ENCODE data around the gene CASQ2.
"Not testable (repeated sequence)": the region's sequence is repeated elsewhere in the genome, so short reads cannot be mapped to it uniquely, and the experiment has no call there.

The CASQ2 gene

DNA sequence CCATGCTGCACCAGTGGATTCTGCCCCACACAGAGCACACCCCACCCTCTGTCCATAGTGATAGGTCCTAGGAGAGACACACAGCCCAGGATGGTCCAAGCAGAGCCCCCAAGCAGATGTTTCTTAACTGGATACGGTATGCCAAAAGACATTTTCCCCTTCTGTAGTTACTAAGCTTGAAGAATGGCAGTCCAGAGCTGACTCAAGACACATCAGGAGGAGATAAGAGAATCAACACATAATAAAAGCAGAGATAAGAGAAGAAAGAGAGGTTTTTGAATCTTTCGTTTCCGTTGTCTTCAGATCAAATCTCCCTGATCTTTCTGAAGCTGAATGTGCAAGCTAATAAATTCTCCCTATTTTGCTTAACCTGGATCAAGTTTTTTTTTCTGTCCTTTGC lies 21.8 kb upstream of the CASQ2 start:
- Histone ChIP-seq H3K36me3 (no peaks in the 10 kb centered on the region), H3K9me3 (no peaks in the 10 kb centered on the region), H3K27me3 (peaks cover 5% of the 10 kb centered on the region), H3K4me1 (no peaks in the 10 kb centered on the region), H3K4me3 (ENCODE audit: low read depth, low read length) (no peak overlapping the region)
- TF ChIP-seq, protein P1, sequence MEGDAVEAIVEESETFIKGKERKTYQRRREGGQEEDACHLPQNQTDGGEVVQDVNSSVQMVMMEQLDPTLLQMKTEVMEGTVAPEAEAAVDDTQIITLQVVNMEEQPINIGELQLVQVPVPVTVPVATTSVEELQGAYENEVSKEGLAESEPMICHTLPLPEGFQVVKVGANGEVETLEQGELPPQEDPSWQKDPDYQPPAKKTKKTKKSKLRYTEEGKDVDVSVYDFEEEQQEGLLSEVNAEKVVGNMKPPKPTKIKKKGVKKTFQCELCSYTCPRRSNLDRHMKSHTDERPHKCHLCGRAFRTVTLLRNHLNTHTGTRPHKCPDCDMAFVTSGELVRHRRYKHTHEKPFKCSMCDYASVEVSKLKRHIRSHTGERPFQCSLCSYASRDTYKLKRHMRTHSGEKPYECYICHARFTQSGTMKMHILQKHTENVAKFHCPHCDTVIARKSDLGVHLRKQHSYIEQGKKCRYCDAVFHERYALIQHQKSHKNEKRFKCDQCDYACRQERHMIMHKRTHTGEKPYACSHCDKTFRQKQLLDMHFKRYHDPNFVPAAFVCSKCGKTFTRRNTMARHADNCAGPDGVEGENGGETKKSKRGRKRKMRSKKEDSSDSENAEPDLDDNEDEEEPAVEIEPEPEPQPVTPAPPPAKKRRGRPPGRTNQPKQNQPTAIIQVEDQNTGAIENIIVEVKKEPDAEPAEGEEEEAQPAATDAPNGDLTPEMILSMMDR (IDR thresholded peaks at IDR 0.05; ENCODE audit: low read depth, low read length): no peak
- DNase-seq: no peak

DNA sequence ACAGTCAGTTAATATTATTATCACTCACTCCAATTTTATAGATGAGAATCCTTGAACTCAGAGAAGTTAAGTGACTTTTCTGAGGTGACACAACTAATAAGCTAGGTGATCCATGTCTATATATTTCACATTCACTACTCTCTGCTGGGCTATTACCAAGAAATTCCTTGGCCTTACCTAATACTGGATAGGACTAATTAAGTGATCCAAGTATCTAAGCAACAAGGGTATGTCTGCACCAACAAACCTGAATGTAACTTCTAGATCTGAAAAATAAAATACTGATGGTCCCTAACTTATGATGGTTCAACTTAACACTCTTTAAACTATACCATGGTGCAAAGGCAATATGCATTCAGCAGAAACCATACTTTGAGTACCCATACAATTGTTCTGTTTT lies 14.8 kb upstream of the CASQ2 start:
- Histone ChIP-seq H3K4me1 (no peaks in the 10 kb centered on the region), H3K27me3 (no peaks in the 10 kb centered on the region; the same call in 1 of the 2 replicates), H3K36me3 (no peaks in the 10 kb centered on the region), H3K4me3 (ENCODE audit: low read depth, low read length) (no peak overlapping the region), H3K9me3 (no peaks in the 10 kb centered on the region)
- DNase-seq: no peak
- TF ChIP-seq, protein P1 (IDR thresholded peaks at IDR 0.05; ENCODE audit: low read depth, low read length): no peak

DNA sequence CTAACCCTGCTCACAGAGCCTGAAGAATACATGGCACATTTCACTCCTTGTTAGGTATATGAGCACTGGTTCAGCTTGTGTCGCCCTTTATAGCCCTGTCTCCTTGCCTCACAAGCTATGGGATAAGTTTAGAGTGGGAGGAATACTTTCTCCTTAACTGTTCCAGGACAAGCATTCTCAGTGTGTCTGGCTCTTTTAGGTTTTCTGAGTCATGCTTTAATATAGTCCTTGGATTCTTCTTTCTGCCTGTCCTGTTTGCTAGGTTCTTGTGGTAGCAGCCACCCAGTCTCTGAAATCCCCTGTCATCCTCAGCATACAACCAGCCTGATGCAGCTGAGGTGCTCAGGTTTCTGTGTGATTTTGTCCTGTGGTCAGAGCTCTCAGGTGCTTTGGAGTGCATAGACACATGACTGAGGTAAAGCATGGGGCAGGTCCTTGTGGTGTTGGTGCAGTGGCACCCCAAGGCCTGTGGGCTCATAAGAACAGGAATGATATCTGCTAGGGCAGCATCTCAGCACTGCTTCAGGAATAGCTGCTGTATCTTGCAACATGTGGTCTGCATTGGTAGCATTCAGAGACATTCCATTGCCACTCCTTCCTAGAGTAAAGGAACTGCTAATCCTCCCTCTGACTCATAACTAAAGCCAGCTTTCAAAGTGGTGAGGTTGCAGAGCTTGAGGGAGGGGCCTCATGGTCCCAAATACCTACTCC lies 14.2 kb upstream of the CASQ2 start:
- Histone ChIP-seq H3K4me3 (ENCODE audit: low read depth, low read length) (no peak overlapping the region), H3K9me3 (no peaks in the 10 kb centered on the region), H3K27me3 (no peaks in the 10 kb centered on the region; the same call in 1 of the 2 replicates), H3K36me3 (no peaks in the 10 kb centered on the region), H3K4me1 (no peaks in the 10 kb centered on the region)
- TF ChIP-seq, protein P1 (IDR thresholded peaks at IDR 0.05; ENCODE audit: low read depth, low read length): no peak
- no peak for DNase-seq

- TF ChIP-seq, protein P1 (IDR thresholded peaks at IDR 0.05; ENCODE audit: low read depth, low read length): no peak
- DNase-seq: no peak
- Histone ChIP-seq H3K27me3 (peaks cover 4% of the 10 kb centered on the region; the same call in 1 of the 2 replicates), H3K4me1 (no peaks in the 10 kb centered on the region), H3K9me3 (no peaks in the 10 kb centered on the region), H3K4me3 (ENCODE audit: low read depth, low read length) (no peak overlapping the region), H3K36me3 (no peaks in the 10 kb centered on the region)
Observed at GRCh38 chr1:115781851-115782250, 13.3 kb upstream of the CASQ2 start.

DNA sequence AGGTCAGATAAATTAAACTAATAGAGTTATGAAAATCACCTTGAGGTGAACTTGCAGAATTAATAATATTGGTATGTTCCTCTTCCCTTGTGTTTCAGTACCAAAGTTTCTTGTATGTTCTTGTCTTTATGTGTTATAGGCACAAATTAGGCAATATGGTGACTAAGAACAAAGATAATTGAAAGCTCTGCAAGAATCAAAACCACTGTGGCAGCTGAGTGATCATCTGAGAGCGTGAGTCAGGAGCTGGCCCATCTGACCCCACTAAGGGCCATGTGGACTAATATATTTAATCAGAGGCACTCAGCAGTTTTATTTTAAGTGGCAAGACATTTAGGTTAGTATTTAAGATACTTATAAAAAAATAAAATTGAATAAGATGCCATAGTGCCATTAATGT lies 12.8 kb upstream of the CASQ2 start:
- DNase-seq: no peak
- TF ChIP-seq, protein P1 (IDR thresholded peaks at IDR 0.05; ENCODE audit: low read depth, low read length): no peak
- Histone ChIP-seq H3K9me3 (no peaks in the 10 kb centered on the region), H3K36me3 (no peaks in the 10 kb centered on the region), H3K27me3 (peaks cover 4% of the 10 kb centered on the region; the same call in 1 of the 2 replicates), H3K4me3 (ENCODE audit: low read depth, low read length) (no peak overlapping the region), H3K4me1 (no peaks in the 10 kb centered on the region)

- not testable (repeated sequence) for H3K4me1 ChIP-seq; H3K4me3 ChIP-seq (ENCODE audit: low read depth, low read length); H3K36me3 ChIP-seq; H3K9me3 ChIP-seq; H3K27me3 ChIP-seq; DNase-seq
Observed at GRCh38 chr1:115780655-115781054, 12.1 kb upstream of the CASQ2 start.

DNA sequence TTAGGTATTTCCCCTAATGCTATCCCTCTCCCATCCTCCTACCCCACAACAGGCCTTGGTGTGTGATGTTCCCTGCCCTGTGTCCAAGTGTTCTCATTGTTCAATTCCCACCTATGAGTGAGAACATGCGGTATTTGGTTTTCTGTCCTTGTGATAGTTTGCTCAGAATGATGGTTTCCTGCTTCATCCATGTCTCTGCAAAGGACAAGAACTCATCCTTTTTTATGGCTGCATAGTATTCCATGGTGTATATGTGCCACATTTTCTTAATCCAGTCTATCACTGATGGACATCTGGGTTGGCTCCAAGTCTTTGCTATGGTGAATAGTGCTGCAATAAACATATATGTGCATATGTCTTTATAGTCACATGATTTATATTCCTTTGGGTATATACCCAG lies 10.6 kb upstream of the CASQ2 start:
- H3K27me3 ChIP-seq; H3K9me3 ChIP-seq; H3K4me3 ChIP-seq (ENCODE audit: low read depth, low read length); H3K4me1 ChIP-seq; H3K36me3 ChIP-seq; DNase-seq: not testable (repeated sequence)
